Natural killer cell treated with Interleukin-12 subunit alpha and Interleukin-12 subunit beta and Interleukin-15 and Interleukin-18, amount 100 ng/mL, for 72 hours (primary cell): ENCODE data around the gene BRS3. TPM values are rescaled to one million over a fixed set of nuclear protein-coding genes. Genes with fewer than 3 reads are reported as not detected.
A peak's percentile ranks its signal among the peaks of the same experiment; 100 is the strongest.

ENCODE experiments used
- ATAC-seq, 2 donors: fragments of 150-1000 bp; cut with Tn5 transposase in 1 of 2; sonication (Bioruptor Pico), chemical (Tn5 transposase) in 1 of 2; 2 replicates each; pipeline ENCODE4 v1.10.0; 2021
- DNase-seq: peaks from one replicate; pipeline ENCODE4 v3.0.0; 2022; ENCODE audit warnings: low spot score
- H3K27ac Mint-ChIP-seq, 2 donors: 1 replicate in 1 of 2; 2 replicates in 1 of 2; pipeline ENCODE4 v1.8.0; 2022; ENCODE audit warnings: mixed read lengths in 2 of 2, mild to moderate bottlenecking in 1 of 2, moderate library complexity in 1 of 2
- H3K27me3 Mint-ChIP-seq, 2 donors: 1 replicate in 1 of 2; 2 replicates in 1 of 2; pipeline ENCODE4 v1.8.0; 2022; ENCODE audit warnings: mixed read lengths in 2 of 2
- H3K36me3 Mint-ChIP-seq: one replicate; pipeline ENCODE4 v1.8.0; 2022; ENCODE audit warnings: mixed read lengths
- H3K4me1 Mint-ChIP-seq, 2 donors: 1 replicate in 1 of 2; 2 replicates in 1 of 2; pipeline ENCODE4 v1.8.0; 2022; ENCODE audit warnings: low read depth in 2 of 2, mixed read lengths in 2 of 2, mild to moderate bottlenecking in 1 of 2
- H3K4me3 Mint-ChIP-seq: one replicate; pipeline ENCODE4 v1.8.0; 2022; ENCODE audit warnings: mixed read lengths
- H3K9me3 Mint-ChIP-seq: 2 replicates; pipeline ENCODE4 v1.8.0; 2022; ENCODE audit warnings: mixed read lengths
- total RNA-seq, 2 donors: library from RNA; stranded (reverse); gene quantifications; one replicate each; pipeline ENCODE4 v1.2.3, GENCODE V29; 2022

The BRS3 gene
- total RNA-seq, 2 donors from 2014 or later = not detected

GRCh38 chrX:136468391-136469103 is 19.2 kb upstream of the BRS3 start:
- Mint-ChIP-seq H3K4me3 (no peak overlapping the region), H3K27ac (no peak overlapping the region), H3K9me3 (no peaks in the 10 kb centered on the region), H3K4me1 (peaks cover 0 to 5% of the 10 kb centered on the region in 2 donors), H3K27me3 (peaks cover 0 to 17% of the 10 kb centered on the region in 2 donors), H3K36me3 (no peaks in the 10 kb centered on the region)
- DNase-seq = no peak
- no peak for ATAC-seq

DNA sequence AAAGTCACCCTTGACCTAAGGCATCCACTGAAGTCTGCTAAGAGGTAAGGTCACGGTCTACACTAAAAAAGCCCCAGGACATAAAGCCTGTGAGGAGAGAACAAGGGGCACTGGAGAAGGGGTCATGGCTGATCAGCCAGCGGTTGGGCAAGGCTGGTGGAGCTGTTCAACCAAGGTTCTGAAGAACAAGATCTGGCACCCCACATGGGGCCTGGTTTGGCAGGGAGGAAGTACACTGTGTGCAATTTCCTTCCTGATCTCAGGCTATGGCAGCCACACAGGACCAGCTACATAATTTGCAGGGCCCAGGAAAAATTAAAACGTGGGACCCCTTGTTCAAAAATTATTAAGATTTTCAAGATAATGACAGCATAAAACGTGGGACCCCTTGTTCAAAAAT is 14.1 kb upstream of the BRS3 start:
- H3K27ac Mint-ChIP-seq = no peak overlapping the region
- peaks cover 0 to 5% of the 10 kb centered on the region in 2 donors for H3K4me1 Mint-ChIP-seq
- H3K27me3 Mint-ChIP-seq = peaks cover 0 to 10% of the 10 kb centered on the region in 2 donors
- H3K4me3 Mint-ChIP-seq = no peak overlapping the region
- ATAC-seq (no peak), DNase-seq (no peak)
- H3K36me3 Mint-ChIP-seq = no peaks in the 10 kb centered on the region
- no peaks in the 10 kb centered on the region for H3K9me3 Mint-ChIP-seq

- H3K27ac Mint-ChIP-seq = no peak overlapping the region
- H3K27me3 Mint-ChIP-seq = peaks cover 0 to 10% of the 10 kb centered on the region in 2 donors
- DNase-seq (no peak), ATAC-seq (no peak)
- no peaks in the 10 kb centered on the region for H3K36me3 Mint-ChIP-seq
- H3K4me1 Mint-ChIP-seq = peaks cover 0 to 5% of the 10 kb centered on the region in 2 donors
- no peak overlapping the region for H3K4me3 Mint-ChIP-seq
- no peaks in the 10 kb centered on the region for H3K9me3 Mint-ChIP-seq
These were observed 12.5 kb upstream of the BRS3 start for GRCh38 chrX:136475236-136475635.

- no peaks in the 10 kb centered on the region for H3K9me3 Mint-ChIP-seq
These were observed 11.2 kb upstream of the BRS3 start for GRCh38 chrX:136476501-136476900.

GRCh38 chrX:136477026-136477425 is 10.7 kb upstream of the BRS3 start:
- DNase-seq (no peak), ATAC-seq (no peak)
- Mint-ChIP-seq H3K4me1 (peaks cover 0 to 3% of the 10 kb centered on the region in 2 donors), H3K36me3 (no peaks in the 10 kb centered on the region), H3K27ac (no peak overlapping the region), H3K27me3 (peaks cover 0 to 18% of the 10 kb centered on the region in 2 donors), H3K9me3 (no peaks in the 10 kb centered on the region), H3K4me3 (no peak overlapping the region)

More at GRCh38 chrX:136476501-136476900, 11.2 kb upstream of the BRS3 start:
- Mint-ChIP-seq H3K36me3 (no peaks in the 10 kb centered on the region), H3K27ac (no peak overlapping the region), H3K4me1 (peaks cover 0 to 5% of the 10 kb centered on the region in 2 donors), H3K27me3 (peaks cover 0 to 18% of the 10 kb centered on the region in 2 donors), H3K4me3 (no peak overlapping the region)
- DNase-seq (no peak), ATAC-seq (no peak)

DNA sequence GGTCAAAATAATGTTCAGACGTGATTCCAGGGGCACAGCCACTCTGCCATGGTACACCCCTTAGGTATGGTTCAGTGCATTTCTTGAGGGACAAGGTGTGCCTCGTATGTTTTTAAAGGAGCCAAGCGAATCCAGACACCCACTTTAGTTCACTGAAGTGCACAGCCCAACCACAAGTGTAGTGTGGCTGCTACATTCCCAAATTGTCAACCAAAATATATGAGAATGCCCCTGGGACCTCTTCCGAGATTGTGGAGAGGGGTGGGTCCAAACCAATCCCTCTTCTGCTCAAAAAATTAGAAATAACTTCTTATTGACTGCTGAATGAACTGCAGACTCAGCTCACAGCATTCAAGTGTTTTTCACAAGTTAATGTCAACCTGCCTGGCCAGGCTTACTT is 7.4 kb upstream of the BRS3 start:
- peaks cover 6 to 21% of the 10 kb centered on the region in 2 donors for H3K27me3 Mint-ChIP-seq
- H3K4me1 Mint-ChIP-seq = no peaks in the 10 kb centered on the region
- no peaks in the 10 kb centered on the region for H3K9me3 Mint-ChIP-seq

GRCh38 chrX:136488706-136489105 is 959 bp downstream of the BRS3 start:
- DNase-seq (no peak), ATAC-seq (no peak)
- no peaks in the 10 kb centered on the region for H3K4me1 Mint-ChIP-seq
- no peaks in the 10 kb centered on the region for H3K9me3 Mint-ChIP-seq
- H3K27ac Mint-ChIP-seq = no peak overlapping the region
- no peak overlapping the region for H3K4me3 Mint-ChIP-seq
- peaks cover 30 to 39% of the 10 kb centered on the region in 2 donors for H3K27me3 Mint-ChIP-seq
- no peaks in the 10 kb centered on the region for H3K36me3 Mint-ChIP-seq

More for the DNA sequence above, 7.4 kb upstream of the BRS3 start:
- Mint-ChIP-seq H3K27ac (no peak overlapping the region), H3K36me3 (no peaks in the 10 kb centered on the region), H3K4me3 (no peak overlapping the region)
- DNase-seq = no peak
- ATAC-seq = no peak

DNA sequence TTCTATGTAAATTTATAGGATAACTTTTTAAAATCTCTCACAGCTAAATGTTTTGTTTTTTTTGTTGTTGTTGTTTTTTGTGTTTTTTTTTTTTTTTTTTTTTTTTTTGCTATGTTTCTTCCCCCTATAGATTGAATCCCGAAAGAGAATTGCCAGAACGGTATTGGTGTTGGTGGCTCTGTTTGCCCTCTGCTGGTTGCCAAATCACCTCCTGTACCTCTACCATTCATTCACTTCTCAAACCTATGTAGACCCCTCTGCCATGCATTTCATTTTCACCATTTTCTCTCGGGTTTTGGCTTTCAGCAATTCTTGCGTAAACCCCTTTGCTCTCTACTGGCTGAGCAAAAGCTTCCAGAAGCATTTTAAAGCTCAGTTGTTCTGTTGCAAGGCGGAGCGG is 4.1 kb downstream of the BRS3 start:
- Mint-ChIP-seq H3K27me3 (peaks cover 20 to 32% of the 10 kb centered on the region in 2 donors), H3K36me3 (no peaks in the 10 kb centered on the region), H3K4me1 (no peaks in the 10 kb centered on the region), H3K9me3 (no peaks in the 10 kb centered on the region), H3K4me3 (no peak overlapping the region), H3K27ac (no peak overlapping the region)
- ATAC-seq (no peak), DNase-seq (no peak)

- ATAC-seq = no peak
- Mint-ChIP-seq H3K27ac (no peak overlapping the region), H3K4me1 (no peaks in the 10 kb centered on the region), H3K4me3 (no peak overlapping the region), H3K27me3 (peaks cover 20 to 32% of the 10 kb centered on the region in 2 donors), H3K9me3 (no peaks in the 10 kb centered on the region), H3K36me3 (no peaks in the 10 kb centered on the region)
- DNase-seq = no peak
These were observed 5.3 kb downstream of the BRS3 start for GRCh38 chrX:136493011-136493410.

GRCh38 chrX:136495043-136495442 is 7.3 kb downstream of the BRS3 start:
- H3K4me3 Mint-ChIP-seq = peak overlapping the region; percentile 17

DNA sequence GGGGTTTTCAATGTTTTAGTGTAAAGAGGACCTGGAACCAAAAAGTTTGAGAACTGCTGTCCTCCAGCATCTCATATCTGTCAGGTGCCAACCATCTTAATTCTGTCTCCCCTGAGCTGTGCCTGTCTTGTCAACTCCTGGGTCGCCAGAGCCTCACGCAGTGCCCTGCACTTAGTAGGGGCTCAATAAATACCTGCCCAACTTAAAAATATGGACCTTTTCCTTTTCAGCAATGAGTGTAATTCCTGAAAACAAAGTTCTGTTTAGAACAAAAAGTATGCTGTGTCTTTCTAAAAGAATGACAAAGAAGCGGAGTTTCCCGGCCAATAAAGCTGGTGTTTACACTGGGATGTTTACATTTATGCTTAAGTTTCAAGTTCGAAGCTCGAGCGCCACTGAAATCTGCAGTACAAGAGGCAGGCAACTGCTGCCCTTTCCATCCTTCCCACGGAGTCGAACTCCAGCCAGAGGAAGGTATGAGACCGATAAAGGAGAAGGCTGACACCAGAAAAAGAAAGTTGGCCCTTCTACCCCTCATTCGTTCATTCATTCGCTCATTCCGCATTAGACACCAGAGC is 8.5 kb downstream of the BRS3 start:
- DNase-seq = no peak
- ATAC-seq = no peak
- Mint-ChIP-seq H3K4me3 (peak overlapping the region; percentile 83), H3K27ac (peak overlapping the region; percentile 86 to 95), H3K36me3 (peaks cover 4% of the 10 kb centered on the region), H3K9me3 (no peaks in the 10 kb centered on the region), H3K27me3 (peaks cover 7 to 11% of the 10 kb centered on the region in 2 donors), H3K4me1 (peaks cover 3 to 10% of the 10 kb centered on the region in 2 donors)

More at GRCh38 chrX:136495043-136495442, 7.3 kb downstream of the BRS3 start:
- Mint-ChIP-seq H3K27ac (peak overlapping the region in 1 of 2 donors; percentile 86), H3K4me1 (peaks cover 3 to 10% of the 10 kb centered on the region in 2 donors), H3K27me3 (peaks cover 15 to 17% of the 10 kb centered on the region in 2 donors), H3K9me3 (no peaks in the 10 kb centered on the region), H3K36me3 (peaks cover 4% of the 10 kb centered on the region)
- ATAC-seq = no peak
- no peak for DNase-seq

GRCh38 chrX:136496764-136497555 is 9.2 kb downstream of the BRS3 start:
- H3K27me3 Mint-ChIP-seq = peaks cover 5 to 9% of the 10 kb centered on the region in 2 donors
- ATAC-seq (peak; percentile 91), DNase-seq (peak; percentile 89)
- H3K4me1 Mint-ChIP-seq = peaks cover 3 to 10% of the 10 kb centered on the region in 2 donors
- peak overlapping the region; percentile 93 for H3K4me3 Mint-ChIP-seq
- H3K27ac Mint-ChIP-seq = peak overlapping the region; percentile 86 to 95
- no peaks in the 10 kb centered on the region for H3K9me3 Mint-ChIP-seq
- H3K36me3 Mint-ChIP-seq = peaks cover 4% of the 10 kb centered on the region

- Mint-ChIP-seq H3K27me3 (peaks cover 0 to 2% of the 10 kb centered on the region in 2 donors), H3K27ac (peak within 1 kb of the TSS; percentile 86 to 95), H3K36me3 (peaks cover 4% of the 10 kb centered on the region), H3K9me3 (no peaks in the 10 kb centered on the region), H3K4me1 (peaks cover 3 to 10% of the 10 kb centered on the region in 2 donors), H3K4me3 (peak within 1 kb of the TSS; percentile 93)
- ATAC-seq (peak; percentile 0 to 9), DNase-seq (no peak)
These were observed 9.9 kb downstream of the BRS3 start, which contains the start of gene HTATSF1 for GRCh38 chrX:136497556-136498052. Gene HTATSF1 (plus strand): TSS chrX:136497592. CDS start chrX:136497685, 93 bp downstream.
